Tongue (tissue), 2 donors: ENCODE results near the gene ASB4. TPM values are rescaled to one million over a fixed set of nuclear protein-coding genes. Genes with fewer than 3 reads are reported as not detected.
"Not testable (repeated sequence)": the region's sequence is repeated elsewhere in the genome, so short reads cannot be mapped to it uniquely, and the experiment has no call there.

Source experiments
- DNase-seq: peaks from one replicate; pipeline ENCODE4 v3.0.0-alpha.2; 2015
- total RNA-seq: library from RNA; depleted of rRNA; stranded (reverse); fragments of >200 nt; gene quantifications from one replicate; pipeline ENCODE4 v1.2.3, GENCODE V29; 2014

ASB4 gene
- total RNA-seq, 1 donor from 2014 or later: 26.9 TPM

DNA sequence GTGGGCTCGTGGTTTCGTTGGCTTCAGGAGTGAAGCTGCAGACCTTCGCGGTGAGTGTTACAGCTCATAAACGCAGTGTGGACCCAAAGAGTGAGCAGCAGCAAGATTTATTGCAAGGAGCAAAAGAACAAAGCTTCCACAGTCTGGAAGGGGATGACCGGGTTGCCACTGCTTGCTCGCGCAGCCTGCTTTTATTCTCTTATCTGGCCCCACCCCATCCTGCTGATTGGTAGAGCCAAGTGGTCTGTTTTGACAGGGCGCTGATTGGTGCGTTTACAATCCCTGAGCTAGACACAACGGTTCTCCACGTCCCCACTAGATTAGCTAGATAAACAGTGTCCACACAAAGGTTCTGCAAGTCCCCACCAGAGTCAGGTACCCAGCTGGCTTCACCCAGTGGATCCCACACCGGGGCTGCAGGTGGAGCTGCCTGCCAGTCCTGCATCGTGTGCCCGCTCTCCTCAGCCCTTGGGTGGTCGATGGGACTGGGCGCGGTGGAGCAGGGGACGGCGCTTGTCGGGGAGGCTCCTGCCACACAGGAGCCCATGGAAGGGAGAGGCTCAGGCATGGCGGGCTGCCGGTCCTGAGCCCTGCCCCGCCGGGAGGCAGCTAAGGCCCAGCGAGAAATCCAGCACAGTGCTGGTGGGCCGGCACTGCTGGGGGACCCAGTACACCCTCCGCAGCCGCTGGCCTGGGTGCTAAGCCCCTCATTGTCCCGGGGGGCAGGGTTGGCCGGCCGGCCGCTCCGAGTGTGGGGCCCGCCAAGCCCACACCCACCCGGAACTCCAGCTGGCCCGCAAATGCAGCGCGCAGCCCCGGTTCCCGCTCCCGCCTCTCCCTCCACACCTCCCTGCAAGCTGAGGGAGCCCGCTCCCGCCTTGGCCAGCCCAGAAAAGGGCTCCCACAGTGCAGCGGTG, 66.5 kb downstream of the ASB4 start:
- DNase-seq: not testable (repeated sequence)

- DNase-seq: no peak
Observed at GRCh38 chr7:95553939-95554338, 68.2 kb downstream of the ASB4 start.

DNA sequence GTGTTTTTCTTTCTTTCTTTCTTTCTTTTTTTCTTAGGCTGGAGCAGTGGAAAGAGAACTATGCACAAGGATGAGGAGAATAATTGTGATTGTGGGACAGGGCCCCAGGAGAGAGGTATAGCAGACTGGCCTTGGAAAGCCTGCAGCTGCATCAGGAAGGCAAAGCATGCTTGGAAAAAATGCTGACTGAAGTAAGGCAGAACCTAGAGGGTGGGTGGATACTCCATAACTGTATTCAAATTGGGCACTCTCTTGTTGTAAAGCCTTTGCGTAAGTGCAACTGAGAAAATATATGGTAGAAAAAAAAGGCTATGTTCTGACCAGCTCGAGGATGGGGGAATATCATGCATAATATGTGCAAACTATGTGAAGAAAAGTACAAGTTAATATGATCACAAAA, 71.0 kb downstream of the ASB4 start:
- DNase-seq: no peak

DNA sequence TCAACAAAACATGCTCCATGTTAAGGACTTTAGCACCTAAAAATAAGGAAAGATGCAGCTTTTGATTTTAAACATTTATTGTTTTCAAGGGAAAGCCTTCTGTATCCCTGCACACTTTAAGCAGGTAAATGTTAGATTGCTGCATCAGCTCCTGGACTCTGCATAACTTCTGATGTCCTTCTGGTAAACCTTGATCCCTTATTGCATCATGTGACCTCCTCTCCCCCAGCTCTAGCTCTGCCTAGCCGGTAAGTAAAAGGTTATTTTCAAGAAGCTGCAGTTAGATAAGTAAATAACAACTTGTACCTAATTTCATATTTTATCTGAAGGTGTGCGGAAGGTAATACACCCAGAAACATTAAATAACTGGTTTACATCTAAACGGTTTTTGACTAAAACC, 73.1 kb downstream of the ASB4 start:
- DNase-seq: no peak

DNA sequence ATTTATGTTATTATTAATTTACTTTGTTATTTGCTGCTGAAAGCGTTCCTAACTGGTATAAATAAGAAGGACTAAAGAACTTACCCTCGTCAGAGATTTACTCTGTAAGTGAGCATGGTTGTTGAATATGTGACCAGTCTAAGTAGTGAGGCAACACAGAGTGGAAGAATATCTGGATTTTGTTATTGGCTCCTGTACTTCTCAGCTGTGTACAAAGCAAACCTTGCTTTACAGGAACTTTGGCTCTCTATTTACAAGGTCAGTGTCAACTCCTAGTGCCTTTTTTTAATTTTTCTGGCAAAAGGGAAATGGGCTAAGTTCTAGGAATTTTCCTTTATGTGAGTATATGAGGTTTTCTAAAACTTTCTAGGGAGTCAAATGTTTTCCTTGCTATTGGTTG, 74.9 kb downstream of the ASB4 start:
- DNase-seq: no peak

DNA sequence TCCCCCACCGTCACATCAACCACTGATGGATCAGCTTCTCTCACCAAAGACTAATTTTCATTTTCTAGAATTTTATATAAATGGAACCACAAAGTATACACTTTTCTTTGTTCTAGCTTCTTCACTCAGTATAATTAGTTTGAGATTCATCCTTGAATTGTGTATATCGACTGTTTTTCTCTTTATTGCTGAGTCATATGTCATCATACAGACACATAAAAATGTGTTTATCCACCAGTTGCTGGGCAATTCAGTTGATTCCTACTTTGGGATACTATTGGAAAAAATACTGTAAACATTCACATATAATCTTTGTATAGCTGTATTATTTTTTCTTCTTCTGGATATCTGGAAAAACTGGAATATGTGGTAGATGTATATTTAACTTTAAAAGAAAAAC, 84.0 kb downstream of the ASB4 start:
- DNase-seq: no peak

DNA sequence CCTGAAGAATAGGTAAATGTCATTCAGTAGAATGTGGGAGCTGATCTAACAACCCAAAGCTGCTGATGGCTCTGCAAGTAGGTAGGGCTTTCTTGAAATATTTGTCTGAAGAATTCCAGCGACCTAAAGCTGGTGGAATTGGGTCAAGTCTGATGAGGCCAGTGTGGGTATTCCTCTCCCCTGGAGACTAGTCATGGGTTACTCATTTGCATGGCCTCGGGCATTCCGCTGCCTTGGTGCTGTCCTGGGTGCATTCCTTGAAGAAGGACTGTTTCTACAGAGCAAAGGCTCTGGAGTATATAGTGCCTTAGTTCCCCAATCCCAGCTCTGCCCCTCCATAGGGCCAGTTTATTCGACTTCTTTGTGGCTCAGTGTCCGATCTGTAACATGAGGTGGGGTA, 91.4 kb downstream of the ASB4 start:
- no peak for DNase-seq

DNA sequence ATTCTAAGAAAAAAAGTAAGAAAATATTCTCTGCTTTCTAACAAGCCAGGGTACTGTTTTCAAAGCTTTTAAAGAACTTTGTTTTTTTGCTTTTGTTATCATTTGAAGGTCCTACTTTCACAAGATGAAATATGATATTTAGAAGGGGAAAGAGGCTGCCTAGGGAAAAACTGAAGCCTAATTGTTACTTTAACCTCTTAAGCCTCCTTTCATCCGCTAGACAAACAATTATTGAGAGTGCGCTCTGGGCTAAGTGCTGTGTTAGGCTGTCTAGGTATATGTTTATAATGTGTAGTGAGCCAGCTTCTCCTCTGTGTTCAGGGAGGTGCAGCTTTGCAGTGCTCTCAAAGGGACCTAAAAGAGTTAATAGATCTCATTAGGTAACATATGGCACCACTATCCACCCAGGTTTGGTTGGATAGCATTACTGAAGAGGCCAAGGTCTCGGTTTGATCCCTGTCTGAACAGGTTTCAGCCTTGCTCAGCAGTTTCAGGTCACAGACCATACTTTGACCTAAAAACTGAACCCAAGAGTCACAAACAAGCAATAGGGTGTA, 92.6 kb downstream of the ASB4 start:
- DNase-seq: no peak

DNA sequence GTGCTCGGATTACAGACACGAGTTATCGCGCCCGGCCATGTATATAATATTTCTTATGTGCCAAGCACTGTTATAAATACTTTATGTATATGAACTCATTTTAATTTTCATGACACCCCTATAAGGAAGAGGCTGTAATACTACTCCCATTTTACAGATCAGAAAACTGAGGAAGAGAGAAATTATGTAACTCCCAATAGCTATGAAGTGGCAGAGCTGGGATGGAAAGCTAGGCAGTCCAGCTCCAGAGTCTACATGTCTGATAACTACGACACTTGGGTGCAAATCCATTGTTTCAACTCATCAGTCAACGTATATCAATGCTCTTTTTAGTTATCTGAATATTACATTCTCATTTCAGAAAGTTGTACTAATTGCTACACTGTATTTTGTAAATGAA, 93.6 kb downstream of the ASB4 start:
- DNase-seq: no peak

GRCh38 chr7:95581467-95581866, 95.7 kb downstream of the ASB4 start:
- DNase-seq: no peak

DNA sequence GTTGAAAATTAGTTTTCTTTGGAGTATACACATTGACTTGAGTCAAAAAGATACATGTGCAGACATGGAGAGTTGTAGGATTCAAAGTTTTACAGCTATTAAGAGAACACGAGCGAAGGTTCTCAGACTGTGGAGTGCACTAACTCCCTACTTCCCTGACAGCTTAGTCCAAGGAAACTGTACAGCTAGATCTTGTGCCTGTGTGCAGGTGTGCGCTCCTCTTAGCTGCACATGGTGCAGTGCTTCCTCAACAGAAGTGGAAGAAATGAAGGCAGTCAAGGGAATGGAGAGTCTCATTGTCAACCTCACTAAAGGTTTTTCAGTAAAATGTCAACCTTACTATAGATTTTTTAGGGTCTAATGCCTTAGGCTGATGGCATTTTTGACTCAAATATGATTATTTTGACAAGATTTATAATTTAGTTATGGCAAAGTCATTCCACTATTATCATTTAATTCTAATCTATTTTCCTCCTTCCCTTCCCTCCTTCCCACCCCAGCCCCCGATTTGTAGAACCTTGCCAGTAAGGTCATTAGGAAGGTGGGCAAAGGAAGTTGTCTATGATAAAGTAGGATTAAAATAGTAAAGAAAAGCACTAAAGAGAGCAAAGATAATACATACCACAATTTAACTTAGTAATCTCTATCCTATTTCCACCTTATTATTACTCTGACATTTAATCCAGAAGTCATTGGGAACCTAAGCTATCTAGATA, 97.0 kb downstream of the ASB4 start:
- DNase-seq: no peak

GRCh38 chr7:95583834-95584621, 98.3 kb downstream of the ASB4 start:
- DNase-seq: no peak

DNA sequence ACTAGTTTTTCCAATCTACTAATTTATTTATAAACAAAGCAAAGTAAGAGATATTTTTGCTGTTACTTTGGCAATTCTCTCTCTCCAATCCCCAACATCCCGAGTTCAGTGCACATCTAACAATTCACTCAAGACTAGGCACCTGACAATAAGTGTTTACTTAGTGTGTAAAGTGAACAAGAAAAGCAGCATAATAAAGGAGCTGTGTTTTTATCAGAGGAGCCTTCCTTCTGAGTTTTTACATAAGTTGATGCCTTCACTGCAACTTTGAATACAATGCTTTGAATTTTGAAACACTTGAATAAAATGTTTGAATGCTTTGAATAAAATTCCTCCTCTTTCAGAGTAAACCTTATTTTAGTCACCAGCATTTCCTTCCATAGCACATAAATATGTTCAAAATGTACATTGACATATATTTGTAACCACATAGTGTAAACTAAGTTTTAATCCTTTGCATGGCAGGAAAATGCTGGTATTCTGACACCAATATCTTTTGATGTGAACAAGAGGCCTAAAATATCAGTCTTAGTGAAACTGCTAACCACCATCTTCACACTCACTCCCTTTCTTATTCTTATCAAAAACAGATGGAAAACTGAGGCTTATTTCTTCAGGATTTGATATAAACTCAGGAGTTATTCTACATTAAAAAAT, 99.2 kb downstream of the ASB4 start:
- DNase-seq: no peak

DNA sequence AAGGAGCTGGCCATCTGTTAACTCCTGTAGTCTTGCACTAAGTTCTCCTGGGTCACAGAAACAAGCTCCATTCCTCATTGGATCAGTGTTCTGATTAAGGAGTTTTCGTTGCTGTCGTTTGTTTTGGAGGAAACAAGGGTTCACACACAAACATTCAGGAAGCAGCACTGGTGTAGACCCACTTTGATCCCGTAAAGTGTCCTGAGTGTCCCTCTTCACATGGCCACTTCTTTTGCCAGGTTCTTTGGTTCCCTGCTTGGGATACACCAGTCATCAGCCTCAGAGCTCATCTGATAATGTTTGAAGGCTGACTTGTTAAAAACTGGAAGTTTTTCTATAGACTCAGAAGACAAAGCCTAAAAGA, 99.7 kb downstream of the ASB4 start:
- DNase-seq: no peak

DNA sequence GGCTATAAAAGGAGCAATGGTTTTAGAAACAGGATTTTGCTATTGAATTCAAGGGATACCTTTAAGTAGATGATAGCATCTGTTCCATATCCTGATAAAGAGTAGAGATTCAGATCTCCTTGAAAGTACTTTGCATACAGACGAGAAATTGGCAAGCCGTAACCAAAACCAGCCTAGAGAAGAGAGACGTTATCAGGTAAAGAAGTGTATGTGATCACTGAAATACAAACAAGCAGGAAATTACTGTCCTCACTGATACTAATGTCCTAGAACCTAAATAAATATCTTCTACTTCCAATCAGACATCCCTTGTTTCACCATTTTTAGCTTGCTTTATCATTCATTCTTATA, 101.2 kb downstream of the ASB4 start:
- DNase-seq: no peak

GRCh38 chr7:95589031-95589430, 103.3 kb downstream of the ASB4 start:
- no peak for DNase-seq

DNA sequence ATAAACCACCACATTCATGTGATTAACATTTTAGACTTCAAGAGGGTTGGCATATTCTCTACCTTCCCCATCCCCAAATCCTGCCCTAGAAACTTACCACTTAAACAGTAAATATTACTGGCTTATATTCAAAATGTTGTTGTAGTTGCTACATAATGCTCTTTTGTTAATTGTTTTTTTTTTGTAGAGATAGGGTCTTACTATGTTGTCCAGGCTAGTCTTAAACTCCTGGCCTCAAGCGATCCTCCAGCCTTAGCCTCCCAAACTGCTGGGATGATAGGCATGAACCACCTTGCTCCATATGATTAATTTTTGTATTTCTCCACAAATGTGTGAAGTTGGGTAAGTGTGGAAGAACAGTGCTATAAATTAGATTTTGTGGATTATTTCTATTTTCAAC, 104.0 kb downstream of the ASB4 start:
- DNase-seq: no peak

Other genes with a start within 250 kb of the ASB4 start
- not detected for gene PON1, start 161.4 kb upstream of the ASB4 start, total RNA-seq
- 7.2 TPM for gene PON3, start 89.6 kb upstream of the ASB4 start, total RNA-seq
- gene PON2, start 50.9 kb upstream of the ASB4 start, total RNA-seq: 110 TPM
- 48.6 TPM for gene PDK4, start 110.6 kb downstream of the ASB4 start, total RNA-seq